B cell (primary cell): Measurements from ENCODE around the gene MYCBP2. TPM values are rescaled to one million over a fixed set of nuclear protein-coding genes. Genes with fewer than 3 reads are reported as not detected.
A peak's percentile ranks its signal among the peaks of the same experiment; 100 is the strongest.

Experiments
- ATAC-seq: fragments of 200-7000 bp; cut with Tn5 transposase; one replicate; pipeline ENCODE4 v1.10.0; 2021; ENCODE audit warnings: low read depth, mild to moderate bottlenecking, moderate number of reproducible peaks, moderate library complexity
- CTCF ChIA-PET: fragments of 350-600 bp; sonication (Branson Sonifier 250); formaldehyde crosslinking; loops from one replicate; lab custom pipeline; 2021; ENCODE audit warnings: antibody characterized with exemption, inconsistent platforms; lab: Charles Lee
- POLR2A ChIA-PET: fragments of 350-600 bp; sonication (Branson Sonifier 250); formaldehyde crosslinking; loops from one replicate; lab custom pipeline; 2021; ENCODE audit warnings: antibody characterized with exemption; lab: Charles Lee
- DNase-seq: peaks from one replicate; pipeline ENCODE4 v3.0.0; 2013
- H2AFZ ChIP-seq: 2 replicates; pipeline ENCODE4 v1.6.1; 2012; ENCODE audit warnings: mild to moderate bottlenecking, low read depth, low read length; ENCODE audit not compliant: insufficient read depth, poor library complexity, severe bottlenecking
- H3K27ac ChIP-seq, 2 donors: 1 replicate in 1 of 2; 2 replicates in 1 of 2; pipeline ENCODE4 v1.5.1; 2012 to 2013; ENCODE audit warnings: low read length in 2 of 2, mild to moderate bottlenecking in 2 of 2, moderate library complexity in 1 of 2
- H3K27me3 ChIP-seq, 4 experiments: fragments of 200-600 bp in 1 of 4; sonication (generic) in 1 of 4; replicated peaks in 1 of 4; 1 replicate in 2 of 4; 2 replicates in 2 of 4; pipeline versions ENCODE4 v1.6.1 to v1.7.0; 2013 to 2016; ENCODE audit warnings: low read length in 3 of 4, mild to moderate bottlenecking in 2 of 4, mixed read lengths in 1 of 4, moderate library complexity in 1 of 4; ENCODE audit not compliant: insufficient read depth in 4 of 4, control insufficient read depth in 3 of 4; ENCODE audit errors: control extremely low read depth in 1 of 4
- H3K36me3 ChIP-seq, 2 experiments: replicated peaks in 1 of 2; 1 replicate in 1 of 2; 2 replicates in 1 of 2; pipeline versions ENCODE4 v1.6.1 to v1.7.1; 2013; ENCODE audit warnings: low read length in 1 of 2; ENCODE audit not compliant: insufficient read depth in 2 of 2, control insufficient read depth in 1 of 2; ENCODE audit errors: control extremely low read depth in 1 of 2, extremely low read depth in 1 of 2
- H3K4me1 ChIP-seq, 2 donors: fragments of 200-600 bp in 1 of 2; sonication (generic) in 1 of 2; 1 replicate in 1 of 2; 2 replicates in 1 of 2; pipeline versions ENCODE4 v1.5.1 to v1.6.1; 2013 to 2017; ENCODE audit warnings: low read length in 2 of 2; ENCODE audit not compliant: control insufficient read depth in 2 of 2, insufficient read depth in 2 of 2
- H3K4me2 ChIP-seq: replicated peaks from 2 replicates; pipeline ENCODE3; 2012; ENCODE audit warnings: mild to moderate bottlenecking, low read depth, low read length; ENCODE audit not compliant: poor library complexity, severe bottlenecking
- H3K4me3 ChIP-seq, 5 experiments: fragments of 200-600 bp in 1 of 5; sonication (generic) in 1 of 5; 1 replicate in 3 of 5; 2 replicates in 2 of 5; pipeline versions ENCODE4 v1.5.1 to v1.7.0; 2011 to 2016; ENCODE audit warnings: low read length in 4 of 5, mild to moderate bottlenecking in 4 of 5, low read depth in 2 of 5, control low read depth in 1 of 5, moderate library complexity in 1 of 5; ENCODE audit not compliant: insufficient read depth in 1 of 5; ENCODE audit errors: control extremely low read depth in 1 of 5, extremely low read depth in 1 of 5
- H3K79me2 ChIP-seq: fragments of 200-600 bp; sonication (generic); one replicate; pipeline ENCODE4 v1.6.0; 2016; ENCODE audit warnings: low read length; ENCODE audit not compliant: control insufficient read depth, insufficient read depth
- H3K9ac ChIP-seq: fragments of 200-600 bp; sonication (generic); 2 replicates; pipeline ENCODE4 v1.6.1; 2017; ENCODE audit warnings: mild to moderate bottlenecking, low read length, moderate library complexity
- H3K9me3 ChIP-seq, 3 donors: one replicate each; pipeline versions ENCODE4 v1.6.1 to v1.7.1; 2013; ENCODE audit warnings: low read length in 2 of 3; ENCODE audit not compliant: control insufficient read depth in 2 of 3, insufficient read depth in 1 of 3; ENCODE audit errors: control extremely low read depth in 1 of 3
- H4K20me1 ChIP-seq: 2 replicates; pipeline ENCODE4 v1.6.0; 2012; ENCODE audit warnings: mild to moderate bottlenecking, low read length; ENCODE audit not compliant: insufficient read depth, control insufficient read depth, poor library complexity, severe bottlenecking
- H3K27ac Mint-ChIP-seq: one replicate; pipeline ENCODE4 v1.8.0; 2021; ENCODE audit warnings: mixed read lengths
- H3K27me3 Mint-ChIP-seq: one replicate; pipeline ENCODE4 v1.8.0; 2021; ENCODE audit warnings: mixed read lengths
- H3K4me1 Mint-ChIP-seq: one replicate; pipeline ENCODE4 v1.8.0; 2021; ENCODE audit warnings: mixed read lengths
- H3K4me3 Mint-ChIP-seq: one replicate; pipeline ENCODE4 v1.8.0; 2021; ENCODE audit warnings: mixed read lengths
- H3K9me3 Mint-ChIP-seq: one replicate; pipeline ENCODE4 v1.8.0; 2022; ENCODE audit warnings: mixed read lengths; ENCODE audit not compliant: insufficient read depth
- CTCF ChIP-seq: fragments of 200-600 bp; IDR thresholded peaks from one replicate; pipeline ENCODE4 v1.8.0; 2022; ENCODE audit warnings: antibody characterized with exemption, mild to moderate bottlenecking
- EZH2 ChIP-seq: IDR thresholded peaks from 2 replicates; pipeline ENCODE4 v1.6.1; 2012; ENCODE audit warnings: borderline replicate concordance, low read depth, mild to moderate bottlenecking, moderate library complexity, low read length; ENCODE audit not compliant: insufficient read depth, poor library complexity, severe bottlenecking
- WGBS: methylation state at CpG from one replicate; pipeline ENCODE4 v1.1.5; 2013; ENCODE audit warnings: missing lambda C conversion rate; ENCODE audit not compliant: insufficient coverage; 5-methylcytosine and 5-hydroxymethylcytosine counted together
- intact Hi-C: fragments of 100-400 bp; cut with micrococcal nuclease; formaldehyde crosslinking; loops from one replicate; pipeline ENCODE4 v1.10.0; 2022
- polyA plus RNA-seq: library from polyadenylated mRNA; depleted of rRNA; stranded (reverse); fragments of >200 nt; gene quantifications from 2 replicates; pipeline ENCODE4 v1.2.3, GENCODE V29; 2012
- total RNA-seq, 2 donors: library from RNA; stranded (reverse); fragments of 120-200 nt in 1 of 2; gene quantifications; 1 replicate in 1 of 2; 2 replicates in 1 of 2; pipeline versions ENCODE4 v1.2.3 to v1.2.4, GENCODE V29; 2013 to 2022

MYCBP2 gene
- total and polyA plus RNA-seq, 2 donors (not counting 1 experiment from before 2014, with no cell fraction given): 84.0 to 237 TPM

- ChIA-PET POLR2A (interaction anchor here (0.6 to 1.8 kb wide), 2 partner anchors 9 to 15 kb away, joined by 4 to 6 read pairs; partner anchors contain the start of gene MYCBP2), CTCF (interaction anchor here (0.8 to 1.3 kb wide), 2 partner anchors 10 to 32 kb away, joined by 3 to 5 read pairs; no protein-coding TSS in a partner anchor)
- ATAC-seq (no peak), DNase-seq (no peak)
- peak overlapping the region; percentile 53 for H3K27ac Mint-ChIP-seq
- no peaks in the 10 kb centered on the region for H3K9me3 Mint-ChIP-seq
- no peaks in the 10 kb centered on the region for H3K9me3 ChIP-seq
- no peaks in the 10 kb centered on the region for H3K36me3 ChIP-seq
- no peak overlapping the region for H2AFZ ChIP-seq
- H3K9ac ChIP-seq: no peak overlapping the region
- no peaks in the 10 kb centered on the region for H4K20me1 ChIP-seq
- intact Hi-C loops: loop anchor here (5.0 kb wide), 1 partner anchor 38 kb away; no protein-coding TSS in a partner anchor
- peaks cover 49% of the 10 kb centered on the region for H3K79me2 ChIP-seq
- no peak overlapping the region for H3K27ac ChIP-seq
- H3K4me3 Mint-ChIP-seq: no peak overlapping the region
- TF ChIP-seq CTCF: no peak
- TF ChIP-seq EZH2: no peak
- H3K4me2 ChIP-seq: no peak overlapping the region
- H3K4me1 ChIP-seq: peaks cover 47 to 54% of the 10 kb centered on the region in 2 donors
- H3K4me3 ChIP-seq: no peak overlapping the region
- H3K27me3 Mint-ChIP-seq: no peaks in the 10 kb centered on the region
- H3K4me1 Mint-ChIP-seq: peaks cover 65% of the 10 kb centered on the region
- H3K27me3 ChIP-seq: no peaks in the 10 kb centered on the region
Measured at GRCh38 chr13:77335543-77335942, 8.6 kb upstream of the MYCBP2 start.

GRCh38 chr13:77333594-77333993 is 6.7 kb upstream of the MYCBP2 start:
- H3K9me3 Mint-ChIP-seq: no peaks in the 10 kb centered on the region
- intact Hi-C loops: no loop called here
- Histone ChIP-seq H3K27me3 (no peaks in the 10 kb centered on the region), H3K79me2 (peaks cover 49% of the 10 kb centered on the region), H4K20me1 (no peaks in the 10 kb centered on the region), H3K4me1 (peaks cover 34 to 48% of the 10 kb centered on the region in 2 donors), H3K9ac (no peak overlapping the region), H3K4me2 (no peak overlapping the region), H2AFZ (no peak overlapping the region), H3K27ac (no peak overlapping the region), H3K4me3 (no peak overlapping the region), H3K9me3 (no peaks in the 10 kb centered on the region), H3K36me3 (no peaks in the 10 kb centered on the region)
- ChIA-PET CTCF (interaction anchor here (1.0 to 1.4 kb wide), 2 partner anchors 60 to 144 kb away, joined by 3 to 4 read pairs; no protein-coding TSS in a partner anchor), POLR2A (no interaction called here)
- no peaks in the 10 kb centered on the region for H3K27me3 Mint-ChIP-seq
- ATAC-seq (no peak), DNase-seq (no peak)
- H3K27ac Mint-ChIP-seq: no peak overlapping the region
- no peak overlapping the region for H3K4me3 Mint-ChIP-seq
- 93% methylated on average over 3 of the region's 4 CpGs for WGBS
- TF ChIP-seq EZH2: no peak
- no peak for TF ChIP-seq CTCF
- H3K4me1 Mint-ChIP-seq: peaks cover 59% of the 10 kb centered on the region
